Measurements from ENCODE around the gene HEATR5B. TPM values are rescaled to one million over a fixed set of nuclear protein-coding genes. Genes with fewer than 3 reads are reported as not detected.
A peak's percentile ranks its signal among the peaks of the same experiment; 100 is the strongest.

The HEATR5B gene
- total and polyA plus RNA-seq, 2 of the 8 experiments (the other 6 are each of a cell fraction or from before 2014, with no cell fraction given) = 7.0 to 12.6 TPM

DNA sequence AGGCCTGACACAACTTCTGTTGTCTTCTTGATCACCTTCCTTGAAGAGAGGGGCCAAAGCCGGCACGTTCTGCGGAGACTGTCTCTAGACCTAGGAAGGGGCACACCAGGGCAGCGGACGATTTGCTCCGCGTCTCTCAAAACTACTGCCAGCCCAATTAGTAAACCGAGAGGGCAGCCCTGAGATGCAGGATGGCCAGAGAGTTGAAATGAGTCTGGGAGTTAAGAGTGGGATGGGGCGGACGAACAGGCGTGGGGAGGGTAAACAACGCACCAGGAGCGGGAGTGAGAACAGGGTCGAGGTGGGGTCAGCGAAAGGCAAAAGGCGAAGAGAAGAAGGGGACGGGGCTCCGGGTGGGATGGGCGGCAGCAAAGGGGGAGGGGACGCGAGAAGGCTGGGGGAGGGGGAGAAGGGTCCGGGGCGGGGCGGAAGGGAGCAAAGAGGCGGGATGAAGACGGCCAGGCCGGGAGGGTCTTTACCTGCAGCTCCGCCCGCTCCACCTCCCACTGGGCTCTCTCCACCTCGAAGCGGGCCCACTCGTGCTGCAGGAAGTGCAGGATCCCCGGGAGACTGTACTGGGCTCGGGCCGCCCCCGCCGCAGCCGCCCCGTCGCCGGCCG, 118.3 kb downstream of the HEATR5B start (continued):
- TF ChIP-seq POLR2AphosphoS5 (IDR thresholded peaks at IDR 0.05; ENCODE audit: low read depth, low read length) (peak; percentile 71; the same call in 1 of the 2 replicates), CHD1 (IDR thresholded peaks at IDR 0.05; ENCODE audit: low read depth, low read length) (no peak), TAF1 (IDR thresholded peaks at IDR 0.05; ENCODE audit: low read depth, low read length) (peak; percentile 13; the same call in 1 of the 2 replicates), TCF12 (IDR thresholded peaks at IDR 0.05; ENCODE audit: low read depth, low read length) (no peak), EGR1 (IDR thresholded peaks at IDR 0.05; ENCODE audit: borderline replicate concordance, low read depth, low read length) (no peak), EP300 (IDR thresholded peaks at IDR 0.05; ENCODE audit: borderline replicate concordance in 1 of 2, low read depth in 2 of 2, low read length in 2 of 2) (no peak), NANOG (IDR thresholded peaks at IDR 0.05; ENCODE audit: insufficient read depth, low read depth, low read length, poor library complexity, severe bottlenecking) (no peak), TEAD4 (IDR thresholded peaks at IDR 0.05; ENCODE audit: low read depth, low read length) (no peak), HDAC2 (IDR thresholded peaks at IDR 0.05; ENCODE audit: borderline replicate concordance in 1 of 2, low read depth in 2 of 2, low read length in 2 of 2) (0 out of 4 replicates have a peak, but pooled peaks of 1 of the 2 experiments have one; percentile 59)
- TF ChIP-seq, protein P1, sequence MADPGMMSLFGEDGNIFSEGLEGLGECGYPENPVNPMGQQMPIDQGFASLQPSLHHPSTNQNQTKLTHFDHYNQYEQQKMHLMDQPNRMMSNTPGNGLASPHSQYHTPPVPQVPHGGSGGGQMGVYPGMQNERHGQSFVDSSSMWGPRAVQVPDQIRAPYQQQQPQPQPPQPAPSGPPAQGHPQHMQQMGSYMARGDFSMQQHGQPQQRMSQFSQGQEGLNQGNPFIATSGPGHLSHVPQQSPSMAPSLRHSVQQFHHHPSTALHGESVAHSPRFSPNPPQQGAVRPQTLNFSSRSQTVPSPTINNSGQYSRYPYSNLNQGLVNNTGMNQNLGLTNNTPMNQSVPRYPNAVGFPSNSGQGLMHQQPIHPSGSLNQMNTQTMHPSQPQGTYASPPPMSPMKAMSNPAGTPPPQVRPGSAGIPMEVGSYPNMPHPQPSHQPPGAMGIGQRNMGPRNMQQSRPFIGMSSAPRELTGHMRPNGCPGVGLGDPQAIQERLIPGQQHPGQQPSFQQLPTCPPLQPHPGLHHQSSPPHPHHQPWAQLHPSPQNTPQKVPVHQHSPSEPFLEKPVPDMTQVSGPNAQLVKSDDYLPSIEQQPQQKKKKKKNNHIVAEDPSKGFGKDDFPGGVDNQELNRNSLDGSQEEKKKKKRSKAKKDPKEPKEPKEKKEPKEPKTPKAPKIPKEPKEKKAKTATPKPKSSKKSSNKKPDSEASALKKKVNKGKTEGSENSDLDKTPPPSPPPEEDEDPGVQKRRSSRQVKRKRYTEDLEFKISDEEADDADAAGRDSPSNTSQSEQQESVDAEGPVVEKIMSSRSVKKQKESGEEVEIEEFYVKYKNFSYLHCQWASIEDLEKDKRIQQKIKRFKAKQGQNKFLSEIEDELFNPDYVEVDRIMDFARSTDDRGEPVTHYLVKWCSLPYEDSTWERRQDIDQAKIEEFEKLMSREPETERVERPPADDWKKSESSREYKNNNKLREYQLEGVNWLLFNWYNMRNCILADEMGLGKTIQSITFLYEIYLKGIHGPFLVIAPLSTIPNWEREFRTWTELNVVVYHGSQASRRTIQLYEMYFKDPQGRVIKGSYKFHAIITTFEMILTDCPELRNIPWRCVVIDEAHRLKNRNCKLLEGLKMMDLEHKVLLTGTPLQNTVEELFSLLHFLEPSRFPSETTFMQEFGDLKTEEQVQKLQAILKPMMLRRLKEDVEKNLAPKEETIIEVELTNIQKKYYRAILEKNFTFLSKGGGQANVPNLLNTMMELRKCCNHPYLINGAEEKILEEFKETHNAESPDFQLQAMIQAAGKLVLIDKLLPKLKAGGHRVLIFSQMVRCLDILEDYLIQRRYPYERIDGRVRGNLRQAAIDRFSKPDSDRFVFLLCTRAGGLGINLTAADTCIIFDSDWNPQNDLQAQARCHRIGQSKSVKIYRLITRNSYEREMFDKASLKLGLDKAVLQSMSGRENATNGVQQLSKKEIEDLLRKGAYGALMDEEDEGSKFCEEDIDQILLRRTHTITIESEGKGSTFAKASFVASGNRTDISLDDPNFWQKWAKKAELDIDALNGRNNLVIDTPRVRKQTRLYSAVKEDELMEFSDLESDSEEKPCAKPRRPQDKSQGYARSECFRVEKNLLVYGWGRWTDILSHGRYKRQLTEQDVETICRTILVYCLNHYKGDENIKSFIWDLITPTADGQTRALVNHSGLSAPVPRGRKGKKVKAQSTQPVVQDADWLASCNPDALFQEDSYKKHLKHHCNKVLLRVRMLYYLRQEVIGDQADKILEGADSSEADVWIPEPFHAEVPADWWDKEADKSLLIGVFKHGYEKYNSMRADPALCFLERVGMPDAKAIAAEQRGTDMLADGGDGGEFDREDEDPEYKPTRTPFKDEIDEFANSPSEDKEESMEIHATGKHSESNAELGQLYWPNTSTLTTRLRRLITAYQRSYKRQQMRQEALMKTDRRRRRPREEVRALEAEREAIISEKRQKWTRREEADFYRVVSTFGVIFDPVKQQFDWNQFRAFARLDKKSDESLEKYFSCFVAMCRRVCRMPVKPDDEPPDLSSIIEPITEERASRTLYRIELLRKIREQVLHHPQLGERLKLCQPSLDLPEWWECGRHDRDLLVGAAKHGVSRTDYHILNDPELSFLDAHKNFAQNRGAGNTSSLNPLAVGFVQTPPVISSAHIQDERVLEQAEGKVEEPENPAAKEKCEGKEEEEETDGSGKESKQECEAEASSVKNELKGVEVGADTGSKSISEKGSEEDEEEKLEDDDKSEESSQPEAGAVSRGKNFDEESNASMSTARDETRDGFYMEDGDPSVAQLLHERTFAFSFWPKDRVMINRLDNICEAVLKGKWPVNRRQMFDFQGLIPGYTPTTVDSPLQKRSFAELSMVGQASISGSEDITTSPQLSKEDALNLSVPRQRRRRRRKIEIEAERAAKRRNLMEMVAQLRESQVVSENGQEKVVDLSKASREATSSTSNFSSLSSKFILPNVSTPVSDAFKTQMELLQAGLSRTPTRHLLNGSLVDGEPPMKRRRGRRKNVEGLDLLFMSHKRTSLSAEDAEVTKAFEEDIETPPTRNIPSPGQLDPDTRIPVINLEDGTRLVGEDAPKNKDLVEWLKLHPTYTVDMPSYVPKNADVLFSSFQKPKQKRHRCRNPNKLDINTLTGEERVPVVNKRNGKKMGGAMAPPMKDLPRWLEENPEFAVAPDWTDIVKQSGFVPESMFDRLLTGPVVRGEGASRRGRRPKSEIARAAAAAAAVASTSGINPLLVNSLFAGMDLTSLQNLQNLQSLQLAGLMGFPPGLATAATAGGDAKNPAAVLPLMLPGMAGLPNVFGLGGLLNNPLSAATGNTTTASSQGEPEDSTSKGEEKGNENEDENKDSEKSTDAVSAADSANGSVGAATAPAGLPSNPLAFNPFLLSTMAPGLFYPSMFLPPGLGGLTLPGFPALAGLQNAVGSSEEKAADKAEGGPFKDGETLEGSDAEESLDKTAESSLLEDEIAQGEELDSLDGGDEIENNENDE (IDR thresholded peaks at IDR 0.05; ENCODE audit: insufficient replicate concordance, low read length) = no peak

Data from H1 (cell line).